ENCODE measurements around the gene GPR137. TPM values are rescaled to one million over a fixed set of nuclear protein-coding genes. Genes with fewer than 3 reads are reported as not detected.

Gene GPR137
- total and polyA plus RNA-seq, 2 experiments from 2014 or later, result 16.3 to 32.5 TPM

- ATAC-seq (no peak), DNase-seq (ENCODE audit: low spot score) (no peak)
- Mint-ChIP-seq H3K9me3 (no peaks in the 10 kb centered on the region; the same call in 2 of the 3 replicates), H3K27ac (peak overlapping the region; percentile 100; the same call in 1 of the 2 replicates), H3K27me3 (ENCODE audit: insufficient read depth, low read depth, poor library complexity) (peaks cover 49% of the 10 kb centered on the region), H3K4me3 (peak overlapping the region; percentile 90), H3K4me1 (peaks cover 17% of the 10 kb centered on the region), H3K36me3 (ENCODE audit: low read depth) (peaks cover 6% of the 10 kb centered on the region; the same call in 2 of the 3 replicates)
- Histone ChIP-seq H2AFZ (no peak overlapping the region), H3K79me2 (replicated peaks; ENCODE audit: insufficient read depth) (peaks cover 18% of the 10 kb centered on the region), H3K27me3 (ENCODE audit: insufficient read depth) (peaks cover 44% of the 10 kb centered on the region), H3K36me3 (ENCODE audit: insufficient read depth) (no peaks in the 10 kb centered on the region), H3K9me2 (ENCODE audit: insufficient read depth) (no peaks in the 10 kb centered on the region), H3K27ac (ENCODE audit: low read depth) (no peak overlapping the region), H4K20me1 (replicated peaks; ENCODE audit: insufficient read depth) (peaks cover 3% of the 10 kb centered on the region; the same call in 1 of the 2 replicates), H3F3A (replicated peaks; ENCODE audit: low read depth) (peaks cover 13% of the 10 kb centered on the region), H3K4me3 (peak overlapping the region; percentile 80), H3K4me1 (ENCODE audit: insufficient read depth) (peaks cover 13% of the 10 kb centered on the region; the same call in 1 of the 2 replicates), H3K4me2 (peak overlapping the region; percentile 96)
- TF ChIP-seq ETS1 (IDR thresholded peaks at IDR 0.05), result no peak
- TF ChIP-seq POLR2AphosphoS5 (IDR thresholded peaks at IDR 0.05; ENCODE audit: low read depth), result no peak
- TF ChIP-seq STAT1 (IDR thresholded peaks at IDR 0.05; ENCODE audit: unreplicated experiment), result no peak
- TF ChIP-seq EZH2phosphoT487 (IDR thresholded peaks at IDR 0.05; ENCODE audit: unreplicated experiment), result no peak
- TF ChIP-seq ZNF114 (CRISPR knock-in tag; IDR thresholded peaks at IDR 0.05), result no peak
- no peak for TF ChIP-seq EZH2 (IDR thresholded peaks at IDR 0.05; ENCODE audit: low read depth, unreplicated experiment)
- TF ChIP-seq REST (IDR thresholded peaks at IDR 0.05; ENCODE audit: unreplicated experiment), result no peak
- no peak for TF ChIP-seq CTCF (conservative IDR thresholded peaks at IDR 0.05; ENCODE audit: low read depth in 2 of 2)
- TF ChIP-seq JUNB (IDR thresholded peaks at IDR 0.05; ENCODE audit: unreplicated experiment), result no peak
- no peak for TF ChIP-seq ZNF462 (CRISPR knock-in tag; IDR thresholded peaks at IDR 0.05)
- TF ChIP-seq CREB1 (CRISPR knock-in tag; IDR thresholded peaks at IDR 0.05; ENCODE audit: low read depth), result no peak
- no peak for TF ChIP-seq NANOG (IDR thresholded peaks at IDR 0.05; ENCODE audit: borderline replicate concordance)
- TF ChIP-seq ZNF331 (CRISPR knock-in tag; IDR thresholded peaks at IDR 0.05; ENCODE audit: low read depth), result no peak
These were observed 18.3 kb downstream of the GPR137 start for GRCh38 chr11:64304032-64304315.

All from GM23338 (cell line).